NT2/D1 (cell line): ENCODE data around the gene ZBTB16.

Experiments
- DNase-seq: peaks from one replicate; pipeline ENCODE4 v3.0.0-alpha.2; 2011; ENCODE audit warnings: low read depth, low spot score
- H3K27me3 ChIP-seq: 2 replicates; pipeline ENCODE4 v1.6.0; 2011; ENCODE audit warnings: mild to moderate bottlenecking; ENCODE audit not compliant: insufficient read length, insufficient read depth
- H3K36me3 ChIP-seq: 2 replicates; pipeline ENCODE4 v1.6.1; 2011; ENCODE audit warnings: mild to moderate bottlenecking, low read length, mixed read lengths; ENCODE audit not compliant: insufficient read depth, insufficient read length
- H3K4me1 ChIP-seq: 2 replicates; pipeline ENCODE4 v1.5.1; 2011; ENCODE audit not compliant: insufficient read depth, insufficient read length
- H3K4me3 ChIP-seq: 2 replicates; pipeline ENCODE4 v1.5.1; 2011; ENCODE audit warnings: low read depth; ENCODE audit not compliant: insufficient read length
- H3K9ac ChIP-seq: 2 replicates; pipeline ENCODE4 v1.6.0; 2011; ENCODE audit warnings: low read depth; ENCODE audit not compliant: insufficient read length
- H3K9me3 ChIP-seq: 2 replicates; pipeline ENCODE4 v1.5.1; 2011; ENCODE audit warnings: mild to moderate bottlenecking, low read length; ENCODE audit not compliant: insufficient read depth
- SUZ12 ChIP-seq: IDR thresholded peaks from 2 replicates; pipeline ENCODE4 v1.6.1; 2011; ENCODE audit not compliant: insufficient read length, insufficient read depth; ENCODE audit errors: extremely low read depth
- YY1 ChIP-seq: IDR thresholded peaks from 2 replicates; pipeline ENCODE4 v1.6.1; 2011; ENCODE audit not compliant: insufficient read length, insufficient read depth
- ZNF274 ChIP-seq: IDR thresholded peaks from 2 replicates; pipeline ENCODE4 v1.6.1; 2011; ENCODE audit warnings: mild to moderate bottlenecking, low read depth, low read length

Gene ZBTB16

DNA sequence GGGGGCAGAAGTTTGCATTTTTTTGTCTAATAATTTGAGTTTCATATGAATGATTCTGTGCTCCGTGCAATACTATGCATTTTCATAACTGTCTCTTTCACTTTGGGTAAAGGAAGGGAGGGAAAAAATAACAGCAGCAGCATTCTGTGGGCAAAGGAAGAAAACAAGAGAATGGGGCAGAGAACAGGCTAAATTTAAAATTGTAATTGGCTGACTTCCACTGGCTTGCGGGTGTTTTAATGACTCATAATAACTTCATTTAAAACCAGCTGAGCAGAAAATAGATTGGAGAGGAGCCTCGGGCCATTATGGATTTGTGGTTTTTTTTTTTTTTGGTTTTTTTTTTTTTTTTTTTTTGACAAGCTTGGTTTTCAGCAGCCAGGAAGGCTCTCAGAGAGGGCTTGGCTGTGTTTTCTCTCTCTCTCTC lies 107.4 kb downstream of the ZBTB16 start:
- no peaks in the 10 kb centered on the region for H3K27me3 ChIP-seq
- no peaks in the 10 kb centered on the region for H3K9me3 ChIP-seq
- H3K9ac ChIP-seq, result no peak overlapping the region
- no peak for TF ChIP-seq ZNF274
- TF ChIP-seq YY1, result no peak
- TF ChIP-seq SUZ12, result no peak
- no peak for DNase-seq
- H3K4me1 ChIP-seq, result peaks cover 5% of the 10 kb centered on the region
- H3K36me3 ChIP-seq, result no peaks in the 10 kb centered on the region
- no peak overlapping the region for H3K4me3 ChIP-seq

- H3K4me1 ChIP-seq, result peaks cover 5% of the 10 kb centered on the region
- no peak overlapping the region for H3K9ac ChIP-seq
These were observed 107.8 kb downstream of the ZBTB16 start for GRCh38 chr11:114167355-114167754.

DNA sequence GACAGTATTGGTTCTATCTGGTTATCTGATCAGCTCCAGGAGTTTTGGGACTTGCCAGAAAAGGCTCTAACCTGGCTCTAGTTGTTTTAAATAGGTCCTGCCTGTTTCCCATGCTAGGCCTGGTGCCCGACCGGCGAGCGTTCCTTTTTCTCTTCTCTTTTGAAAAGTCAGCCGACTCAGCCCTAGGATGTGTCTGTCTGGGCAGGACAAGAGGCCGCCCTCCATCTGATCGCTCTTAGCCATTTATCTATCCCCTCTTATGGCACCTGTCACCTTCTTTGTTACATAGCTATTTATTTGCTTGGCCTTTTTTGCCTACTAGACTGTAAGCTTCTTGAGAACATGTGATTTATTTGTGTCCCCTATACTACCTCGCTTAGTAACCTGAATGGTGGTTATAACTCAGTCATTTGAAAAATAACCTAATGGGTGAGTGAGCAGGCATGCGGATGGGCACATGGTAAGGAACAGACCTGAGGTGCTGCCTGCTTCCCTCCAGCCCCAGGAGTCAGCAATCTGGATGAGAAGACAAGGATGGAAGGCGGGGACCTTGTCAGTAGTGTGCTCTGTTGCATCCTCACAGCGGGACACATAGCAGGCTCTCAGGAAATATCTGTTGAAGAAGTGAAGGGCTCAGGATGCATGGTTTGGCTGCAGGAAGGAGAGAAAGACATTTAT lies 108.4 kb downstream of the ZBTB16 start:
- H3K9me3 ChIP-seq, result no peaks in the 10 kb centered on the region
- H3K4me3 ChIP-seq, result no peak overlapping the region
- DNase-seq, result no peak
- no peaks in the 10 kb centered on the region for H3K36me3 ChIP-seq
- no peaks in the 10 kb centered on the region for H3K27me3 ChIP-seq
- no peak overlapping the region for H3K9ac ChIP-seq
- TF ChIP-seq ZNF274 (no peak), YY1 (no peak)
- peaks cover 5% of the 10 kb centered on the region for H3K4me1 ChIP-seq

More at GRCh38 chr11:114167355-114167754, 107.8 kb downstream of the ZBTB16 start:
- no peak overlapping the region for H3K4me3 ChIP-seq
- H3K9me3 ChIP-seq, result no peaks in the 10 kb centered on the region
- H3K27me3 ChIP-seq, result no peaks in the 10 kb centered on the region
- TF ChIP-seq YY1 (no peak), ZNF274 (no peak), SUZ12 (no peak)
- DNase-seq, result no peak
- H3K36me3 ChIP-seq, result no peaks in the 10 kb centered on the region

GRCh38 chr11:114168691-114169090 lies 109.2 kb downstream of the ZBTB16 start:
- Histone ChIP-seq H3K4me3 (no peak overlapping the region), H3K9me3 (no peaks in the 10 kb centered on the region), H3K36me3 (no peaks in the 10 kb centered on the region), H3K4me1 (peaks cover 5% of the 10 kb centered on the region), H3K9ac (no peak overlapping the region), H3K27me3 (no peaks in the 10 kb centered on the region)
- TF ChIP-seq ZNF274, result no peak
- no peak for DNase-seq

DNA sequence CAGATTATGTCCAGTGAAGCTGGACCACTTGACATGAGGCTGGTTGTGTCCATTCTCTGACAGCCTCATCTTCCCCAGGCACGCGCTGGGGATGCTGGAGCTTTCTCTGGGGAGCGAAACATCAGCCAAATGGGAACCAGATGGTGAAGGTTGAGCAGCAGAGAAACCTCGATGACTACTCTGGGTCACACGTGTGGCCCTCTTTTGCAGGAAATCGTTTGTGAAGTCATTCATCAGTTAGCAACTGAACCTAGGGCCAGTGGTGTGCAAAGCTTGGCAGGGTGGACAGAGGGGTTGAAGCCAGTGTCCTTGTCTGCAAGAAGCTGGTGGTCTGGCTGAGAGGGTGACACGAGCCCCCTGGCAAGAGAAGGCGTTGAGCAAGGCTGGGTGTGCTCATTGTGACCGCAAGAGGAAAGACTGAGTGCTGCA lies 109.8 kb downstream of the ZBTB16 start:
- Histone ChIP-seq H3K4me3 (no peak overlapping the region), H3K4me1 (peaks cover 5% of the 10 kb centered on the region), H3K27me3 (no peaks in the 10 kb centered on the region), H3K9ac (no peak overlapping the region), H3K9me3 (no peaks in the 10 kb centered on the region), H3K36me3 (no peaks in the 10 kb centered on the region)
- TF ChIP-seq YY1 (no peak), ZNF274 (no peak), SUZ12 (no peak)
- no peak for DNase-seq

- H3K9me3 ChIP-seq, result no peaks in the 10 kb centered on the region
- no peaks in the 10 kb centered on the region for H3K36me3 ChIP-seq
- H3K9ac ChIP-seq, result no peak overlapping the region
- peaks cover 5% of the 10 kb centered on the region for H3K4me1 ChIP-seq
- H3K4me3 ChIP-seq, result no peak overlapping the region
- no peaks in the 10 kb centered on the region for H3K27me3 ChIP-seq
- no peak for TF ChIP-seq YY1
- TF ChIP-seq ZNF274, result no peak
- TF ChIP-seq SUZ12, result no peak
- DNase-seq, result no peak
These were observed 110.3 kb downstream of the ZBTB16 start for GRCh38 chr11:114169821-114170220.

GRCh38 chr11:114170226-114170625 lies 110.7 kb downstream of the ZBTB16 start:
- H3K4me3 ChIP-seq, result no peak overlapping the region
- peaks cover 5% of the 10 kb centered on the region for H3K4me1 ChIP-seq
- no peak overlapping the region for H3K9ac ChIP-seq
- TF ChIP-seq ZNF274 (no peak), YY1 (no peak), SUZ12 (no peak)
- peak; percentile 22 for DNase-seq
- no peaks in the 10 kb centered on the region for H3K27me3 ChIP-seq
- H3K36me3 ChIP-seq, result no peaks in the 10 kb centered on the region
- no peaks in the 10 kb centered on the region for H3K9me3 ChIP-seq
